Chondrocyte (in vitro differentiated cells): ENCODE data around the gene CHRNG. TPM values are rescaled to one million over a fixed set of nuclear protein-coding genes. Genes with fewer than 3 reads are reported as not detected.

Source experiments
- DNase-seq: peaks from one replicate; pipeline ENCODE4 v3.0.0; 2021; ENCODE audit warnings: mixed read lengths, low spot score
- H3K27ac Mint-ChIP-seq: one replicate; pipeline ENCODE4 v1.8.0; 2021; ENCODE audit warnings: mild to moderate bottlenecking, moderate library complexity, mixed read lengths; ENCODE audit not compliant: unreplicated experiment
- H3K27me3 Mint-ChIP-seq: 2 replicates; pipeline ENCODE4 v1.8.0; 2021; ENCODE audit warnings: low read depth, mixed read lengths
- H3K36me3 Mint-ChIP-seq: 2 replicates; pipeline ENCODE4 v1.8.0; 2021; ENCODE audit warnings: low read depth, mixed read lengths
- H3K4me1 Mint-ChIP-seq: 2 replicates; pipeline ENCODE4 v1.8.0; 2021; ENCODE audit warnings: low read depth, mild to moderate bottlenecking, mixed read lengths
- H3K4me3 Mint-ChIP-seq: one replicate; pipeline ENCODE4 v1.8.0; 2021; ENCODE audit warnings: mild to moderate bottlenecking, moderate library complexity, mixed read lengths; ENCODE audit not compliant: unreplicated experiment
- H3K9me3 Mint-ChIP-seq: 2 replicates; pipeline ENCODE4 v1.8.0; 2021; ENCODE audit warnings: low read depth, mixed read lengths
- CTCF ChIP-seq: fragments of 200-600 bp; sonication (generic); IDR thresholded peaks from 2 replicates; pipeline ENCODE4 v1.5.0; 2021; ENCODE audit warnings: antibody characterized with exemption, mild to moderate bottlenecking, moderate library complexity
- total RNA-seq: library from RNA; stranded (reverse); gene quantifications from 3 replicates; pipeline ENCODE4 v1.2.1, GENCODE V29; 2021

Gene CHRNG
- total RNA-seq, 1 donor from 2014 or later: not detected

DNA sequence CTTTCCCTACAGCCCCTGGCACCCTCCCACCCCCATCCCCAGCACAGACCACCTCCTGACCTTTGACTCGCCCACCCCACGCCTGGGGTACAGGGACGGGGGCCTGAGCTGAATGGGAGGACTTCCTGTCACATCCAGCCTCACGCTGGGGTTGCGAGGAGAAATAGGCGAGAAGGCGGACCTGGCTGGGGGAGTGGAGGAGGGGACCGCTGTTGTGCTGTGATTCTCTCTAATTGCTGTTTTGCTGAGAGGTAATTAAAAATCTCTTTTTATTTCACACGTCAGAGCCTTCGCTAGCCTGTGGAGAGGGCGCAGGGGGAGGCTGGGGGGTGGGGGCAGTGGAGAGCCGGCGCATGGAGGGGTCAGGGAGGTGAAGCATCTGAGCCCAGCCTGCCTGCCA is 42.1 kb upstream of the CHRNG start:
- Mint-ChIP-seq H3K4me1 (peaks cover under 1% of the 10 kb centered on the region), H3K9me3 (no peaks in the 10 kb centered on the region), H3K36me3 (no peaks in the 10 kb centered on the region), H3K27me3 (peaks cover 21% of the 10 kb centered on the region), H3K4me3 (no peak overlapping the region), H3K27ac (no peak overlapping the region)
- no peak for TF ChIP-seq CTCF
- DNase-seq: no peak

- Mint-ChIP-seq H3K27ac (no peak overlapping the region), H3K4me1 (peaks cover 4% of the 10 kb centered on the region), H3K36me3 (no peaks in the 10 kb centered on the region), H3K9me3 (no peaks in the 10 kb centered on the region), H3K4me3 (no peak overlapping the region), H3K27me3 (peaks cover 24% of the 10 kb centered on the region)
- DNase-seq: no peak
- TF ChIP-seq CTCF: no peak
Observed at GRCh38 chr2:232498452-232498851, 41.0 kb upstream of the CHRNG start.

GRCh38 chr2:232501331-232501771 is 38.1 kb upstream of the CHRNG start:
- Mint-ChIP-seq H3K27me3 (peaks cover 45% of the 10 kb centered on the region), H3K36me3 (no peaks in the 10 kb centered on the region), H3K4me3 (no peak overlapping the region), H3K27ac (no peak overlapping the region), H3K4me1 (peaks cover 9% of the 10 kb centered on the region), H3K9me3 (no peaks in the 10 kb centered on the region)
- DNase-seq: no peak
- no peak for TF ChIP-seq CTCF

DNA sequence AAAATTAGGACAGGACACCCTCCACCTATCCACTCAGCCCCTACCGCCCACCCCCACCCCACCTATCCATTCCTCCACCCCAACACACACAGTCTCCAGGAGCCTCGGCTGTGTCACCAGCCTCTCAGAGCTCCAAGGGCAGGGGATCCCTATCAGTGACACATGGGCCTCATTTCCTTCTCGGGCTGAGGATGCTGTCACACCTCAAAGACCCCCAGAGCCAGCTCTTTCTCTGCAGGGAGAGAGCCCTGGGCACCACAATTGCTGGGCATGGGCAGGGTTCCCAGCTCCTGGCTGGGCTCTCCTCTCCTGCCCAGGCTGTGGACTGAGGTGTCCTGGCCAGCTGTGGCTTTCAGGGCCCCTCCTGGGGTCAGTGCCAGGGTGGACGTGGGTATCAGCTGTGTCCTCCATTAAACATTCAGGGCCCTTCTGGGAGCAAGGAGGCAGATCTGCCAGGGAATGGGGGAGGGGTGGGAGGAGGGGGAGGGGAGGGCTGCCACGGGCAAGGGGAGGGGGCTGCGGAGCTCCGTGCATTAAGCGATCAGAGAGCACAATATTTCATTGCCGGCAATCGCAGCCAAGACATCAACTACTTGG is 37.6 kb upstream of the CHRNG start:
- H3K27ac Mint-ChIP-seq: no peak overlapping the region
- H3K4me1 Mint-ChIP-seq: peaks cover 9% of the 10 kb centered on the region
- no peak for TF ChIP-seq CTCF
- no peaks in the 10 kb centered on the region for H3K36me3 Mint-ChIP-seq
- DNase-seq: no peak
- peaks cover 45% of the 10 kb centered on the region for H3K27me3 Mint-ChIP-seq
- H3K4me3 Mint-ChIP-seq: no peak overlapping the region
- no peaks in the 10 kb centered on the region for H3K9me3 Mint-ChIP-seq

- no peak for TF ChIP-seq CTCF
- Mint-ChIP-seq H3K27ac (no peak overlapping the region), H3K9me3 (no peaks in the 10 kb centered on the region), H3K27me3 (peaks cover 50% of the 10 kb centered on the region), H3K36me3 (no peaks in the 10 kb centered on the region), H3K4me3 (peak overlapping the region; percentile 52), H3K4me1 (peaks cover 9% of the 10 kb centered on the region)
- no peak for DNase-seq
Observed at GRCh38 chr2:232502511-232502910, 37.0 kb upstream of the CHRNG start.
